Fibroblast of lung (primary cell): ENCODE results near the gene GOLPH3. TPM values are rescaled to one million over a fixed set of nuclear protein-coding genes. Genes with fewer than 3 reads are reported as not detected.
"Not testable (repeated sequence)": the region's sequence is repeated elsewhere in the genome, so short reads cannot be mapped to it uniquely, and the experiment has no call there.

Source experiments
- DNase-seq, 2 donors: peaks; one replicate each; pipeline versions ENCODE4 v3.0.0 to v3.0.0-alpha.2; 2010; ENCODE audit warnings: low read depth in 2 of 2
- H2AFZ ChIP-seq: 2 replicates; pipeline ENCODE4 v1.5.1; 2012; ENCODE audit warnings: low read length, control low read depth, inconsistent platforms
- H3K27ac ChIP-seq: 2 replicates; pipeline ENCODE4 v1.5.1; 2011; ENCODE audit warnings: low read length, control low read depth; ENCODE audit not compliant: insufficient read depth
- H3K27me3 ChIP-seq: 2 replicates; pipeline ENCODE4 v1.5.1; 2011; ENCODE audit warnings: mild to moderate bottlenecking, low read length; ENCODE audit not compliant: control insufficient read depth, insufficient read depth
- H3K36me3 ChIP-seq: 2 replicates; pipeline ENCODE4 v1.5.1; 2011; ENCODE audit warnings: low read length; ENCODE audit not compliant: control insufficient read depth, insufficient read depth
- H3K4me1 ChIP-seq: 2 replicates; pipeline ENCODE4 v1.5.1; 2011; ENCODE audit warnings: low read length; ENCODE audit not compliant: control insufficient read depth, insufficient read depth; ENCODE audit errors: extremely low read depth
- H3K4me2 ChIP-seq: 2 replicates; pipeline ENCODE4 v1.5.1; 2011; ENCODE audit warnings: low read length, control low read depth; ENCODE audit not compliant: insufficient read depth; ENCODE audit errors: extremely low read depth
- H3K4me3 ChIP-seq, 4 experiments: fragments of 200-600 bp in 1 of 4; sonication (generic) in 1 of 4; replicated peaks in 1 of 4; 2 replicates each; pipeline ENCODE4 v1.5.1; 2011 to 2016; ENCODE audit warnings: low read length in 4 of 4, low read depth in 3 of 4, mild to moderate bottlenecking in 3 of 4, control low read depth in 2 of 4, inconsistent platforms in 1 of 4, mixed read lengths in 1 of 4; ENCODE audit not compliant: insufficient read depth in 1 of 4; ENCODE audit errors: control extremely low read depth in 1 of 4
- H3K79me2 ChIP-seq: 2 replicates; pipeline ENCODE4 v1.5.1; 2012; ENCODE audit warnings: mild to moderate bottlenecking, low read length, inconsistent platforms; ENCODE audit not compliant: control insufficient read depth, insufficient read depth
- H3K9ac ChIP-seq: 2 replicates; pipeline ENCODE4 v1.5.1; 2011; ENCODE audit warnings: mild to moderate bottlenecking, low read length, control low read depth; ENCODE audit not compliant: insufficient read depth
- H3K9me3 ChIP-seq: 2 replicates; pipeline ENCODE4 v1.5.1; 2012; ENCODE audit warnings: low read depth, low read length; ENCODE audit not compliant: control insufficient read depth, insufficient read depth
- H4K20me1 ChIP-seq: 2 replicates; pipeline ENCODE4 v1.5.1; 2011; ENCODE audit warnings: low read length; ENCODE audit not compliant: control insufficient read depth, insufficient read depth; ENCODE audit errors: extremely low read depth
- EZH2 ChIP-seq: IDR thresholded peaks from 2 replicates; pipeline ENCODE4 v1.5.1; 2012; ENCODE audit warnings: low read length, control low read depth, mild to moderate bottlenecking; ENCODE audit errors: missing control alignments
- polyA plus RNA-seq, 2 donors: library from polyadenylated mRNA; depleted of rRNA in 1 of 2; stranded (reverse) in 1 of 2; unstranded in 1 of 2; fragments of >200 nt; gene quantifications; 2 replicates each; pipeline ENCODE4 v1.2.1, GENCODE V29; 2011 to 2012; ENCODE audit warnings: missing spikeins in 1 of 2
- total RNA-seq: library from RNA; depleted of rRNA; stranded (reverse); fragments of >200 nt; gene quantifications from 2 replicates; pipeline ENCODE4 v1.2.1, GENCODE V29; 2014
- TF ChIP-seq, protein P1 (sequence below), 2 donors: IDR thresholded peaks in 1 of 2; conservative IDR thresholded peaks in 1 of 2; 1 replicate in 1 of 2; 2 replicates in 1 of 2; pipeline ENCODE4 v1.5.1; 2011 to 2012; ENCODE audit warnings: low read length in 2 of 2, control low read depth in 1 of 2, inconsistent platforms in 1 of 2, low read depth in 1 of 2, mild to moderate bottlenecking in 1 of 2

Gene GOLPH3
- total and polyA plus RNA-seq, 2 donors (not counting 1 experiment from before 2014, with no cell fraction given): 81.4 to 103 TPM

DNA sequence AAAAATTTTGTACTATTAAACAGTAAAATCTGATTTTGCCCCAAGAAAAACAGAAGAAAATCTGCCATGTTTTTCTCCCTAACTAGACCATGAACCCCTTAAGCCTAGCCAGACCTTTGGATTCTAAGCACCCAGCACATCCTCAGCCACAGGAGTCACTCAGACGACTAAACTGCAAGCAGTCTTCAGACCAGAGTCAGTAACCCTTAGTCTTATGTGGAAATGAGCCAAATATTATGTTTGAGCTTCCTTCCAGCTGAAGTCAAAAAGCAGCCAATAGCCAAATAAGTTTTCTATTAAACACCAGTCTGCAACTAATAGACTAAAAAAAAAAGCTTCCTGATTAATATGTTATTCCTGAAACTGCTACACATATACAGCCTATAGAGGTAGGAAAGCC is 47.4 kb downstream of the GOLPH3 start:
- H3K36me3 ChIP-seq: peaks cover 12% of the 10 kb centered on the region
- peaks cover 45% of the 10 kb centered on the region for H3K79me2 ChIP-seq
- no peak overlapping the region for H3K4me3 ChIP-seq
- H3K9ac ChIP-seq: no peak overlapping the region
- TF ChIP-seq, protein P1, sequence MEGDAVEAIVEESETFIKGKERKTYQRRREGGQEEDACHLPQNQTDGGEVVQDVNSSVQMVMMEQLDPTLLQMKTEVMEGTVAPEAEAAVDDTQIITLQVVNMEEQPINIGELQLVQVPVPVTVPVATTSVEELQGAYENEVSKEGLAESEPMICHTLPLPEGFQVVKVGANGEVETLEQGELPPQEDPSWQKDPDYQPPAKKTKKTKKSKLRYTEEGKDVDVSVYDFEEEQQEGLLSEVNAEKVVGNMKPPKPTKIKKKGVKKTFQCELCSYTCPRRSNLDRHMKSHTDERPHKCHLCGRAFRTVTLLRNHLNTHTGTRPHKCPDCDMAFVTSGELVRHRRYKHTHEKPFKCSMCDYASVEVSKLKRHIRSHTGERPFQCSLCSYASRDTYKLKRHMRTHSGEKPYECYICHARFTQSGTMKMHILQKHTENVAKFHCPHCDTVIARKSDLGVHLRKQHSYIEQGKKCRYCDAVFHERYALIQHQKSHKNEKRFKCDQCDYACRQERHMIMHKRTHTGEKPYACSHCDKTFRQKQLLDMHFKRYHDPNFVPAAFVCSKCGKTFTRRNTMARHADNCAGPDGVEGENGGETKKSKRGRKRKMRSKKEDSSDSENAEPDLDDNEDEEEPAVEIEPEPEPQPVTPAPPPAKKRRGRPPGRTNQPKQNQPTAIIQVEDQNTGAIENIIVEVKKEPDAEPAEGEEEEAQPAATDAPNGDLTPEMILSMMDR (conservative IDR thresholded peaks at IDR 0.05 in 1 of 2, IDR thresholded peaks at IDR 0.05 in 1 of 2; ENCODE audit: low read depth in 1 of 2, low read length in 2 of 2): no peak
- TF ChIP-seq EZH2: no peak
- H3K27ac ChIP-seq: no peak overlapping the region
- H3K4me2 ChIP-seq: no peak overlapping the region
- no peaks in the 10 kb centered on the region for H3K9me3 ChIP-seq
- H3K27me3 ChIP-seq: no peaks in the 10 kb centered on the region
- no peaks in the 10 kb centered on the region for H3K4me1 ChIP-seq
- DNase-seq: peak in 1 of 2 donors; percentile 42
- H2AFZ ChIP-seq: no peak overlapping the region
- H4K20me1 ChIP-seq: peaks cover 2% of the 10 kb centered on the region

- H4K20me1 ChIP-seq: peaks cover 2% of the 10 kb centered on the region
- no peak overlapping the region for H3K27ac ChIP-seq
- TF ChIP-seq, protein P1 (conservative IDR thresholded peaks at IDR 0.05 in 1 of 2, IDR thresholded peaks at IDR 0.05 in 1 of 2; ENCODE audit: low read depth in 1 of 2, low read length in 2 of 2): no peak
- no peak for TF ChIP-seq EZH2
- H2AFZ ChIP-seq: no peak overlapping the region
- H3K4me1 ChIP-seq: no peaks in the 10 kb centered on the region
- H3K36me3 ChIP-seq: peaks cover 14% of the 10 kb centered on the region
- H3K27me3 ChIP-seq: no peaks in the 10 kb centered on the region
- H3K9ac ChIP-seq: no peak overlapping the region
- no peak overlapping the region for H3K4me2 ChIP-seq
- DNase-seq: no peak
- no peak overlapping the region for H3K4me3 ChIP-seq
- H3K9me3 ChIP-seq: no peaks in the 10 kb centered on the region
- H3K79me2 ChIP-seq: peaks cover 34% of the 10 kb centered on the region
These were observed 50.0 kb downstream of the GOLPH3 start for GRCh38 chr5:32123889-32124676.

DNA sequence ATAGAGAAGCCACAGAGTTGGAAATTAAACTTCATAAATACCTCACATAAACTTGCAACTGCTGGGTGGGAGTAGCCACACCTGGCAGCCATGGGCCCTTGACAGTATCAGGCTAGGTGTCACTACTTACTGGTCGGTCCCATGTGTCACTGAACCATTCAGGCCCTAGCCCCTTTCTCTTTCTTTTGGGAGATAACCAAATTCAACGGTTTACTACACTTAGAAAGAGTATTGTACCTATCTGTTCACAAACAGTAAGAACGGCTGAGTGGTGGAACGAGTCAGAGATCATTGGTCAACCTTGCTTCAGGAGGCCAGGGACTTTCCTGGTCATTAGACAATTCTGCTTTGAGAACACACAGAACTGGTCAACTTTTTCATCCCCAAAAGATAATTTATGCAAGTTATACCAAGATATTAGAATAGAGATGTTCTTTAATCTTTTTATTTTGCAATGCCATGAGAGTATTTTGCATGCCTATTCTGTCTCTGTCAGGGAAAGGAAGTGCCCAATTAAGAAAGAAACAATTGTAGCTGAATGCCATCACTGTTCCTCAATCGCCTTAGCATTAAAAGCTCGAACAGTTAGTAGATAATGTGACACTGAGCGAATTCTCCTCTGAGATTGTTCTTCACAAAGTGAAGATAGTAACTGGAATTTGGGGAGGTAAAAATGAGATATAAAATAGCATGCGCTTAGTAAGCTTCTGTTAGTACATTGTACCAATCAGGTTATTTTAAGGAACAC is 50.9 kb downstream of the GOLPH3 start:
- Histone ChIP-seq H3K36me3 (peaks cover 14% of the 10 kb centered on the region), H3K79me2 (peaks cover 28% of the 10 kb centered on the region), H3K4me1 (no peaks in the 10 kb centered on the region), H3K4me2 (no peak overlapping the region), H3K27ac (no peak overlapping the region), H4K20me1 (peaks cover 2% of the 10 kb centered on the region), H3K9me3 (no peaks in the 10 kb centered on the region), H3K4me3 (no peak overlapping the region), H2AFZ (no peak overlapping the region), H3K27me3 (no peaks in the 10 kb centered on the region), H3K9ac (no peak overlapping the region)
- DNase-seq: no peak
- no peak for TF ChIP-seq EZH2
- TF ChIP-seq, protein P1 (conservative IDR thresholded peaks at IDR 0.05 in 1 of 2, IDR thresholded peaks at IDR 0.05 in 1 of 2; ENCODE audit: low read depth in 1 of 2, low read length in 2 of 2): no peak

DNA sequence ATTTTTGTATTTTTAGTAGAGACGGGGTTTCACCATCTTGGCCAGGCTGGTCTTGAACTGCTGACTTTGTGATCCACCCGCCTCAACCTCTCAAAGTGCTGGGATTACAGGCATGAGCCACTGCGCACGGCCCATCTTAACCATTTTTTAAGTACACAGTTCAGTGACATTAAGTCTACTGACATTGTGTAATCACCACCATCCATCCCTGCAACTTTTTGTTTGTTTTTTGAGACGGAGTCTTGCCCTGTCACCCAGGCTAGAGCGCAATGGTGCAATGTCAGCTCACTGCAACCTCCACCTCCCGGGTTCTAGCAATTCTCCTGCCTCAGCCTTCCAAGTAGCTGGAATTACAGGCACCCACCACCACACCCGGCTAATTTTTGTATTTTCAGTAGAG is 55.2 kb downstream of the GOLPH3 start:
- not testable (repeated sequence) for H3K36me3 ChIP-seq, H3K9ac ChIP-seq, H3K27ac ChIP-seq, DNase-seq, H3K9me3 ChIP-seq, H3K4me2 ChIP-seq, H3K27me3 ChIP-seq, H2AFZ ChIP-seq, H3K4me3 ChIP-seq, H4K20me1 ChIP-seq, H3K4me1 ChIP-seq
- peaks cover 18% of the 10 kb centered on the region for H3K79me2 ChIP-seq
